Endothelial cell of umbilical vein (primary cell): ENCODE data around the gene PDE3B. TPM values are rescaled to one million over a fixed set of nuclear protein-coding genes. Genes with fewer than 3 reads are reported as not detected.
"Not testable (repeated sequence)": the region's sequence is repeated elsewhere in the genome, so short reads cannot be mapped to it uniquely, and the experiment has no call there.

Experiments used
- BruUV-seq: library from RNA; stranded (reverse); fragments of 400-500 nt; replicated peaks from 2 replicates; lab custom pipeline; 2021; lab: Mats Ljungman, UMichigan
- CTCF ChIA-PET: fragments of 300-600, 350-600 bp; sonication (Branson Sonifier 250); formaldehyde crosslinking; loops from one replicate; lab custom pipeline; 2021; ENCODE audit warnings: antibody characterized with exemption, inconsistent platforms; lab: Charles Lee
- POLR2A ChIA-PET: fragments of 300-600, 350-600 bp; sonication (Branson Sonifier 250); formaldehyde crosslinking; loops from one replicate; lab custom pipeline; 2021; ENCODE audit warnings: antibody characterized with exemption, inconsistent platforms; lab: Charles Lee
- DNase-seq: peaks from one replicate; pipeline ENCODE4 v3.0.0-alpha.2; 2011; ENCODE audit warnings: low read depth, low spot score
- FAIRE-seq: peaks from 2 replicates; lab custom pipeline; 2011; peaks lifted over from hg19 to GRCh38; lab: Jason Lieb, UNC
- H2AFZ ChIP-seq: 2 replicates; pipeline ENCODE4 v1.6.0; 2012; ENCODE audit warnings: low read depth, low read length, control low read depth, inconsistent platforms
- H3K27ac ChIP-seq: 2 replicates; pipeline ENCODE4 v1.5.1; 2011; ENCODE audit warnings: low read depth, mild to moderate bottlenecking, control low read depth, low read length, moderate library complexity; ENCODE audit not compliant: insufficient read depth
- H3K27me3 ChIP-seq, 2 experiments: 2 replicates each; pipeline versions ENCODE4 v1.6.0 to v1.6.1; 2011; ENCODE audit warnings: low read length in 2 of 2, mixed read lengths in 1 of 2; ENCODE audit not compliant: control insufficient read depth in 2 of 2, insufficient read depth in 2 of 2
- H3K36me3 ChIP-seq, 2 experiments: 2 replicates in 1 of 2; 3 replicates in 1 of 2; pipeline ENCODE4 v1.5.1; 2011; ENCODE audit warnings: low read length in 2 of 2, mild to moderate bottlenecking in 1 of 2, moderate library complexity in 1 of 2; ENCODE audit not compliant: control insufficient read depth in 2 of 2, insufficient read depth in 2 of 2; ENCODE audit errors: extremely low read depth in 1 of 2
- H3K4me1 ChIP-seq: 3 replicates; pipeline ENCODE4 v1.5.1; 2011; ENCODE audit warnings: mild to moderate bottlenecking, low read length; ENCODE audit not compliant: control insufficient read depth, insufficient read depth; ENCODE audit errors: extremely low read depth
- H3K4me2 ChIP-seq: 2 replicates; pipeline ENCODE4 v1.6.1; 2011; ENCODE audit warnings: low read length, control low read depth, mixed read lengths; ENCODE audit not compliant: insufficient read depth
- H3K4me3 ChIP-seq, 3 experiments: fragments of 200-600 bp in 1 of 3; sonication (generic), shearing (Covaris generic) in 1 of 3; replicated peaks in 1 of 3; 2 replicates each; pipeline ENCODE4 v1.5.1; 2011 to 2016; ENCODE audit warnings: control low read depth in 3 of 3, low read length in 3 of 3, mild to moderate bottlenecking in 2 of 3, inconsistent platforms in 1 of 3, low read depth in 1 of 3, moderate library complexity in 1 of 3; ENCODE audit not compliant: insufficient read depth in 1 of 3
- H3K79me2 ChIP-seq: 2 replicates; pipeline ENCODE4 v1.6.0; 2012; ENCODE audit warnings: low read length, inconsistent platforms; ENCODE audit not compliant: control insufficient read depth, insufficient read depth
- H3K9ac ChIP-seq: replicated peaks from 2 replicates; pipeline ENCODE3; 2011; ENCODE audit warnings: low read length, control low read depth; ENCODE audit not compliant: insufficient read depth; ENCODE audit errors: extremely low read depth
- H3K9me1 ChIP-seq: replicated peaks from 3 replicates; pipeline ENCODE4 v1.6.0; 2011; ENCODE audit warnings: mild to moderate bottlenecking, low read length; ENCODE audit not compliant: control insufficient read depth, insufficient read depth; ENCODE audit errors: extremely low read depth
- H3K9me3 ChIP-seq: replicated peaks from 2 replicates; pipeline ENCODE4 v1.5.1; 2012; ENCODE audit warnings: low read length, inconsistent platforms; ENCODE audit not compliant: control insufficient read depth, insufficient read depth
- H4K20me1 ChIP-seq: replicated peaks from 2 replicates; pipeline ENCODE3; 2011; ENCODE audit warnings: mild to moderate bottlenecking, low read length; ENCODE audit not compliant: control insufficient read depth, insufficient read depth; ENCODE audit errors: extremely low read depth
- CTCF ChIP-seq, 2 donors: IDR thresholded peaks; 1 replicate in 1 of 2; 2 replicates in 1 of 2; pipeline ENCODE4 v1.5.1; 2011; ENCODE audit warnings: low read length in 2 of 2, mild to moderate bottlenecking in 2 of 2, moderate library complexity in 2 of 2, control low read depth in 1 of 2, inconsistent platforms in 1 of 2, low read depth in 1 of 2; ENCODE audit not compliant: insufficient read depth in 1 of 2; ENCODE audit errors: extremely low read depth in 1 of 2
- EZH2 ChIP-seq: IDR thresholded peaks from 2 replicates; pipeline ENCODE4 v1.6.1; 2012; ENCODE audit warnings: borderline replicate concordance, low read depth, mild to moderate bottlenecking, moderate library complexity, low read length, inconsistent platforms; ENCODE audit not compliant: severe bottlenecking
- FOS ChIP-seq: IDR thresholded peaks from 2 replicates; pipeline ENCODE4 v1.6.1; 2011; ENCODE audit warnings: mild to moderate bottlenecking, low read length, moderate library complexity, borderline replicate concordance; ENCODE audit not compliant: insufficient read depth
- GATA2 ChIP-seq: IDR thresholded peaks from 2 replicates; pipeline ENCODE4 v1.7.0; 2011; ENCODE audit warnings: low read depth, mild to moderate bottlenecking, moderate library complexity, mixed read lengths, low read length; ENCODE audit not compliant: insufficient read length, insufficient read depth
- JUN ChIP-seq: IDR thresholded peaks from 2 replicates; pipeline ENCODE4 v1.6.1; 2011; ENCODE audit warnings: borderline replicate concordance, low read depth; ENCODE audit not compliant: insufficient read length, insufficient read depth
- MYC ChIP-seq: IDR thresholded peaks from one replicate; pipeline ENCODE4 v1.6.1; 2011; ENCODE audit warnings: mild to moderate bottlenecking, low read depth, low read length
- POLR2AphosphoS5 ChIP-seq: IDR thresholded peaks from 2 replicates; pipeline ENCODE4 v1.6.1; 2012; ENCODE audit warnings: low read depth, mild to moderate bottlenecking, control low read depth, low read length, moderate library complexity; ENCODE audit not compliant: insufficient read depth
- dilution Hi-C: fragments of 300-500 bp; cut with MboI; formaldehyde crosslinking; loops from one replicate; pipeline ENCODE4 v1.15.0; 2019; ENCODE audit warnings: low sequenced_read_pairs; ENCODE audit not compliant: extremely low pct_ligation_motif_present
- intact Hi-C: fragments of 100-400 bp; cut with micrococcal nuclease; formaldehyde crosslinking; loops from one replicate; pipeline ENCODE4 v1.10.0; 2022
- polyA plus RNA-seq, 4 experiments: library from polyadenylated mRNA; depleted of rRNA in 3 of 4; stranded (reverse) in 3 of 4; unstranded in 1 of 4; fragments of >200 nt; gene quantifications; 2 replicates each; pipeline versions ENCODE4 v1.2.1 to v1.2.3, GENCODE V29; 2011 to 2012; ENCODE audit warnings: missing spikeins in 1 of 4
- total RNA-seq: library from RNA; stranded (reverse); gene quantifications from 2 replicates; pipeline ENCODE4 v1.2.3, GENCODE V29; 2021

The PDE3B gene
- total and polyA plus RNA-seq, 2 donors (not counting 3 experiments of a cell fraction or from before 2014, with no cell fraction given) = 0.26 to 1.9 TPM

- Histone ChIP-seq H3K79me2 (no peaks in the 10 kb centered on the region), H3K9me3 (no peaks in the 10 kb centered on the region), H3K4me1 (no peaks in the 10 kb centered on the region), H3K9me1 (no peaks in the 10 kb centered on the region), H4K20me1 (no peaks in the 10 kb centered on the region), H3K36me3 (no peaks in the 10 kb centered on the region), H2AFZ (no peak overlapping the region), H3K27me3 (no peaks in the 10 kb centered on the region), H3K4me2 (no peak overlapping the region), H3K4me3 (no peak overlapping the region), H3K27ac (no peak overlapping the region), H3K9ac (no peak overlapping the region)
- dilution Hi-C loops = no loop called here
- DNase-seq (no peak), FAIRE-seq (no peak)
- TF ChIP-seq MYC (no peak), FOS (no peak), EZH2 (no peak), CTCF (IDR thresholded peaks at IDR 0.05; ENCODE audit: extremely low read depth in 1 of 2, insufficient read depth in 1 of 2, low read depth in 1 of 2, low read length in 2 of 2) (no peak), GATA2 (no peak)
- intact Hi-C loops = no loop called here
- POLR2A ChIA-PET = no interaction called here
- no TSS peak for BruUV-seq
- CTCF ChIA-PET = no interaction called here
Measured at GRCh38 chr11:14687456-14687855, 43.9 kb downstream of the PDE3B start.

DNA sequence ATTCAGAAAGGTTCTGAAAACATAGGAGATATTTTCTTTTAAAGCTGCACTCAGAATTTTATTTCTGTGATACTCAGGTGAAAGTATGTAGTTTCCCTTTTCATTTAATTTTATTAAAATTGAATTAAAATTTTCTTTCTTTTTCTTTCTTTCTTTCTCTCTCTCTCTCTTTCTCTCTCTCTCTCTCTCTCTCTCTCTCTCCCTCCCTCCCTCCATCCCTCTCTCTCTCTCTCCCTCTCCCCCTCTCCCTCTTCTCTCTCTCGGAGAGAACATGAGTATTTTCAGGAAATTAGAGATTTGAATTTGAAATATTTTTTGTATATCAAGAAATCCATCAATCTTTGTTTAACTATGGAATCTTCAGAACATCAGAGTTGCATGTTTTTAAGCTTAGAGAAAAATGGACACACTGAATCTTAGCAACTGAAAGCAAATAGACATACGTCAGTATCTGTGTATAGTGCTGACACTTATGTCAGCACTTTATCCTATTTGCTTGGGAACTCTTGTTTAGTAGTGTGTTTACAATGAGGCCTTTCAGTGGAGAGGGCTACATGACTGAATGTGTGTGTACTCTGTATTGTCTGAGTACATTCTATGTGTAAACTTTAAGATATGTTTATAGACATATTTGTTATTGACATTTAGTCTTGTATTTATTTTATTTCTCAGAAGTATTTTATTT is 44.5 kb downstream of the PDE3B start:
- POLR2A ChIA-PET = no interaction called here
- Histone ChIP-seq H3K9me3 (no peaks in the 10 kb centered on the region), H3K27ac (no peak overlapping the region), H3K4me3 (no peak overlapping the region), H4K20me1 (no peaks in the 10 kb centered on the region), H3K36me3 (no peaks in the 10 kb centered on the region), H3K4me1 (no peaks in the 10 kb centered on the region), H3K9ac (no peak overlapping the region), H3K79me2 (no peaks in the 10 kb centered on the region), H3K4me2 (no peak overlapping the region), H3K9me1 (no peaks in the 10 kb centered on the region), H3K27me3 (no peaks in the 10 kb centered on the region), H2AFZ (no peak overlapping the region)
- FAIRE-seq = no peak
- BruUV-seq = no TSS peak
- TF ChIP-seq JUN (no peak), POLR2AphosphoS5 (no peak), GATA2 (no peak)
- no peak for DNase-seq
- intact Hi-C loops (no loop called here), dilution Hi-C loops (no loop called here)
- CTCF ChIA-PET = no interaction called here

DNA sequence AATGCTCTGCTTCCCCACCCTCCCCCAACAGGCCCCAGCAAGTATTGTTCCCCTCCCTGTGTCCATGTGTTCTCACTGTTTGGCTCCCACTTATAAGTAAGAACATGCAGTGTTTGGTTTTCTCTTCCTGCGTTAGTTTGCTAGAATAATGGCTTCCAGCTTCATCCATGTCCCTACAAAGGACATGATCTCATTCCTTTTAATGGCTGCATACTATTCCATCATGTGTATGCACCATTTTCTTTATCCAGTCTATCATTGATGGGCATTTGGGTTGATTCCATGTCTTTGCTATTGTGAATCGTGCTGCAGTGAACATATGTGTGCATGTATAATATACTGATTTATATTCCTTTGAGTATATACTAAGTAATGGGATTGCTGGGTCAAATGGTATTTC is 52.1 kb downstream of the PDE3B start:
- H3K9ac ChIP-seq, intact Hi-C loops, H3K9me1 ChIP-seq, H3K4me2 ChIP-seq, H3K27ac ChIP-seq, H3K27me3 ChIP-seq, H3K4me1 ChIP-seq, CTCF ChIA-PET, POLR2A ChIA-PET, H3K4me3 ChIP-seq, H3K79me2 ChIP-seq, H4K20me1 ChIP-seq, H2AFZ ChIP-seq, DNase-seq, H3K36me3 ChIP-seq, H3K9me3 ChIP-seq, BruUV-seq, dilution Hi-C loops, FAIRE-seq: not testable (repeated sequence)
